GM21737 (cell line): ENCODE data around the gene PPP2R5C.
"Not testable (repeated sequence)": the region's sequence is repeated elsewhere in the genome, so short reads cannot be mapped to it uniquely, and the experiment has no call there.

Source experiments
- ATAC-seq: cut with Tn5 transposase; IDR thresholded peaks from one replicate; pipeline ENCODE4 v1.9.1; 2021; ENCODE audit warnings: mild to moderate bottlenecking, moderate library complexity; ENCODE audit not compliant: unreplicated experiment

The PPP2R5C gene

DNA sequence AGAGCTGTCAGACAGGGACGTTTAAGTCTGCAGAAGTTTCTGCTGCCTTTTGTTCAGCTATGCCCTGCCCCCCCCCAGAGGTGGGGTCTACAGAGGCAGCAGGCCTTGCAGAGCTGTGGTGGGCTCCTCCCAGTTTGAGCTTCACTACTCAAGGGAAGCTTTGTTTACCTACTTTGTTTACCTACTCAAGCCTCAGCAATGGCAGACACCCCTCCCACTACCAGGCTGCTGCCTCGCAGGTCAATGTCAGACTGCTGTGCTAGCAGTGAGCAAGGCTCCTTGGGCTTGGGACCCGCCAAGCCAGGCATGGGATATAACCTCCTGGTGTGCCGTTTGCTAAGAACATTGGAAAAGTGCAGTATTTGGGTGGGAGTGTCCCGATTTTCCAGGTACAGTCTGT is 11.8 kb upstream of the PPP2R5C start:
- ATAC-seq: not testable (repeated sequence)

DNA sequence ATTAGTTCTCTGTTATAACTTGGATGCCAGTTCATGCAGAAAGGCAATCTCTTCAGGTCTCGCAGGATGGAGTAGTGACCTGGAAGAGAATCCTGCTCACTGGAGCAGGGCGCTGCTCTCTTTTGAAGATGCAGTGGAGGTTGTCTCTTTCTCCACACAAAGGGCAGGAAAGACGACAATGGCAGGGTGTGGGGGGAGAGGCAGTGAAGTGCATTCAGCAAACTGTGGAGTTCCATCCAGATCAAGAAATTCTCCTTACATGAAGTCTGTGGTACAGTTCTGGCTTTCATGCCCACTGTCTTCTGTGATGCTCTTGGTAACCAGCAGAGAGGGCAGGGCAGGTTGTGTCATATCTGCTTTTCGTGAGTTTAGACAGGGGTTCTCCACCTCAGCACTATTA is 6.6 kb upstream of the PPP2R5C start:
- no peak for ATAC-seq

DNA sequence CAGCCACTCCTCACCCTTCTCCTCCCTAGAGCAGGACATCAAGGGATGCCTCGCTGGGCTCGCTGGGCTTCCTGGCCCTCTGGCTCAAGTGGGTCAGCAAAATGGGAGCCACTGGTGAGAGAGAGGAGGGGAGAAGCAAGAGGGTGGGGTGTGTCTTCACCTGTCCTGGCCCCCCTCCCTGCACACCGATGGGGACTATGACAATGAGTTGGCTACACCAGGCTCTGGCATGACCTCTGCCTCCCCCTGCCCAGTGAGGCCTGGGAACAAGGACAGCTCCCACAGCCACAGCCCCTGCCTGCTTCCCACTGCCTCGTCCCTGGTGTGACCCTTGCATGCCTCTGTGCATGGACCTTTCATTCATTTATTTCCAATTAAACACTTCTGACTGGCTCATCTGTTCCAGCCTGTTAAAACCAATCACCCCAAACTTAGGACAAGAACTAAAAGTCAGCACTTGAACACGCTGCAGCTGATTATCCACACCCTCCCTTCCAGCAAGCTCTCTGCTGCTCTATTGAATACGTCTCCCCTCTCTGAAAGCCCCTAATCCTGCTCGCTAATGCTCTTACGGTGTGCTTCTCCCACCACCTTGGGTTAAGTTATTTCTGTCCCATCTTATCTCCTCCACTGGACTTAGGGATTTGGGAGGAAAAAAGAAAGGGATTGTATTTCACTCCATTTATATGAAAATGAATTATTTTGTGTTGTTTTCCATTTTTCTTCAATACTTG is 5.8 kb upstream of the PPP2R5C start:
- no peak for ATAC-seq

DNA sequence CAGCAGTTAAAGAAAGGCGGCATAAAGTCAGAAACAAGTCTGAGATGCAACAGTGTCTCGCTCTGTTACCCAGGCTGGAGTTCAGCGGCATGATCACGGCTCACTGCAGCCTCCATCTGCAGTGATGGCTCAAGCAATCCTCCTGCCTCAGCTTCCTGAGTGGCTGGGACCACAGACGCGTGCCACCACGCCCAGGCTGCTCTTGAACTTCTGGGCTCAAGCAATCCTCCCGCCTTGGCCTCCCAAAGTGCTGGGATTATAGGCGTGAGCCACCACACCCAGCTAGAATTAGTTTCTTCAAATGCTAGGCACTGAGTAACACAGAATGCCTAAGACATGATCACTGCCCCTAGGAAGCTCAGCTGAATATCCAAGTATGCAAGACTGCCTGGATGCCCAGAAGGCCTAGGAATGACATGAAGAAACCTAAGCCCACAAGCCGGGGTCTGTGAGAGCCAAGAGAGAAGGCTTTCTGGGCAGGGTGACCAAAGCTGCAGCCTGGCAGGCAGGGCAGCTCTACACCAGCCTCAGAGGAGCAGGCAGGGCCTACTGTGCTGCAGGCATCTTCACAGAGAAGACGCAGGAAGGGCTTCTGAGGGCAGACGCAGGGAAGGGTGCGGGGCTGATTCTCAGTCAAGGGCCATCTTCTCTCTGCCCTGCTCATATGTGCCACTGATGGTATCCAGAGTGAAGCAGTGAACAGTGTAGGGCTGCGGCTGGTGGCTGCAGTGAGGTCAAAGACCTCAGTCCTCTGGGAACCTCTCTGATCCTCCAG is 4.3 kb upstream of the PPP2R5C start:
- ATAC-seq: no peak

DNA sequence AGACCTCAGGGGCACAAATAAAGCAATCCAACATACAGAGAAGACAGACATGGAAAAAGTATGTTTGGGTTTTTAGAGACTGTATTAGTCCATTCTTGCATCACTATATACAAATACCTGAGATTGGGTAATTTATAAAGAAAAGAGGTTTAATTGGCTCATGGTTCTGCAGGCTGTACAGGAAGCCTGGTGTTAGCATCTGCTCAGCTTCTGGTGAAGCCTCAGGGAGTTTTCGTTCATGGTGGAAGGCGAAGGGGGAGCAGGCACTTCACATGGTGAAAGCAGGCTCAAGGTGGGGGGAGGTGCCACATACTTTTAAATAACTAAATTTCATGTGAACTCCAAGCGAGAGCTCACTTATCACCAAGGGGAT is 3.7 kb upstream of the PPP2R5C start:
- no peak for ATAC-seq

DNA sequence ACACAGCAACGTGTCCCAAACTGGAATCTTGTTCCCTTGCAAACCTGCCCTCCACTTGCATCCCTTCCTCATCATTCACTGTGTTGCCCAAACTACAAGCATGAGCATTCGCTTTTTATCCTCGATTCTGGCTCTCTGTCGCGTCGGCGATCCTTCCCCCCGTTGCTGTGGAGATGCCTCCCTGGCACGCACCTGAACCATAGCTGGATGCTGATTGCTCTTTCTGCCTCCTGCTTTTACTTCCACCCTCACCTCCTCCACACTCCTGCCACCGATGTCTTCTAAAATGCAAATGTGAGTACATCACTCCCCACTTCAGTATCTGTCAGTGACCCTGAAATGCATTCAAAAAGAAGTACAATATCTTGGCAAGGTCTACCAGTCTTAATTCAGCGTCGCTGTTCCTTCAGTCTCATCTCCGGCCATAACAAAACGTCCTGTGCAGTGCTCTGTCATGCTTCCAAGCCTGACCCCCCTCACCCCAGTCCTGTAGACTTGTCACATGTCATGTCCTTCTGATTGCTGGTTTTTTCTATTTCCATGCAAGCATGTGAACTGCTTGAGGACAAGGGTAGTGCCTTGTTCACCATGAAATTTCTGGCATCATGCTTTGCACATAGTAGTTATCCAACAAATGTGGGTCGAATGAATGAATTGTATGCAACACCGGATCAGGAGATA is 2.5 kb upstream of the PPP2R5C start:
- no peak for ATAC-seq

DNA sequence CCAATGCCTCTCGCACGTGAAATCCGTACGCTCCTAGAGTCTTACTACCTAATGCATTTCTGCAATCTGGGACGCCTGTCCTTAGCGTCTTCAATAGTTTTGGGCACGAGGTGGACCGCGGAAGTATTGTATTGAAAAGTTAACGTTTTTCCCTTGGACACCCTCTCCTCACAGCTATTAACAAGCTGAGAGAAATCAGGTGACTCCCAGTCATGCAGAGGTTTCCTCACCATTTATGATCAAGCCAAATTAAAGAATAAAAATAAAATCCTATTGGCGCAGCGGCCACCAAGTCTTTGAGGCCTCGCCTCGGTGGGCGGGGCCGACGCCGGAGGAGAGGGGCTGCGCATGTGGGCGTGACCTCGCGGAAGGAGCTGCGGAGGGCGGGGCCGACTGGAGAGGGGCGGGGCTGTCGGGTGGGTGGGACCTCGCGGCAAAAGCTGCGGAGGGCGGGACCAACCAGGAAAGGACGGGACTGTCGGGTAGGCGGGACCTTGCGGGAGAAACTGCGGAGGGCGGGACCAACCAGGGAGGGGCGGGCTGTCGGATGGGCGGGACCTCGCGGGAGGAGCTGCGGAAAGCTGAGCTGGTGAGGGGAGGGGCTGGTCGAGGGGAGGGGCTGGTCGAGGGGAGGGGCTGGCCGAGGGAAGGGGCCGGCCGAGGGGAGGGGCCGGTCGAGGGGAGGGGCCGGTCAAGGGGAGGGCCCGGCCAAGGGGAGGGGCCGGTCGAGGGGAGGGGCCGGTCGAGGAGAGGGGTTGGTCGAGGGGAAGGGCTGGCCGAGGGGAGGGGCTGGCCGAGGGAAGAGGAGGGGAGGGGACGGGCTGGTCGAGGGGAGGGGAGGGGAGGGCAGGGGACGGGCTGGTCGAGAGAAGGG is 1.1 kb upstream of the PPP2R5C start:
- peak; percentile 57 for ATAC-seq

DNA sequence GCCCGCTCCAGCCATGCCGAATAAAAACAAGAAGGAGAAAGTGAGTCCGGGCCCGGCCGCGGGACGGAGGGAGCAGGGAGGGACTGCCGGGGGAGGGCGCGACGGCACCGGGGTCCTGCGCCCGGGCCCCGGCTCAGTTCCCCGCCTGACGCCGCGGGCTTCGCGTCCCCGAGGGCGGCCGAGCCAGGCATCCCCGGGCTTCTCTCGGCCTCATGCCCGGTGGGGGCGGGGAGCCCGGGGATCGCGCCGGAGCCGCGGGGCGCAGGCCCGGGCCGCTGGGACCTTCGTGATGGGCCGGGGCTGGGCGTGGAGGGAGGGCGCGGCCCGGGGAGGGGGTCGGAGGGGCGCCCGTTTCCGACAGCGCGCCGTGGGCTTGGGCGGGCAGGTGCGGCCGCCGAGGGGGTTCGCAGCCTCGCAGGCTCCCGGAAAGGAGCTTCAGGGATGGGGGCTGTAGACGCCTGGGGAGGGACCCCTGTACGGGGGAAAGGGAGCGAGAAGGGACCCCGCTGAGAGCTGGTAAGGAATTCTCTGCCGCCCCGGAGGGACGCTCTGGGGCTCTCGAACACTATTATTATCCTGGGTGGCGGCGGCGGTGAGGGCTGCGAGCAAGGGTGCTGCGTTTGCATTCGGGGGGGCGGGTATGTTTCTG is 496 bp downstream of the PPP2R5C start:
- ATAC-seq: no peak

DNA sequence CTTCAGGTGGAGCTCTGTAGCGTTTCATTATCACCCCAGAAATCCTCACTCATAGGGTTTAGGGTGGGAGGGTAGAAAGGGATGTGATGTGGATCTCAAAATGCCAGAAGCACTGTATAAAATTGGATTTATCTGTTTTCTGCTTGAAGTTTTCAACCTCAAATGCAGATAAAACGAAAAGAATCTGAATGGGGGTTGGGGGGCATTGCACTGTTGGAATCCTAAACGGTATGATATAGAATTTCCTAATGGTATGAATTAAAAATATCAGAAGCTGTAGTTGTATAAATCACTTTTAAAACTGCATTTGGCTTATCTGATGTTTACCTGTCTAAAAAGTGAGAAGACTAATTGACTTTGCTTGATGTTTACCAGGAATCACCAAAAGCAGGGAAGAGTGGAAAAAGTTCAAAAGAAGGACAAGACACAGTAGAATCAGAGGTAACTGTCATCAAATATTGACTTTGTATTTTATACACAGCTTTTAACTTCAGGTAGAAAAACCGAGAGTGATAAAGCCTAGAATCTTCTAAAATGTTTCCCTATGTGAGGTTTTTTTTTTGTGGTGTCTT is 1.1 kb downstream of the PPP2R5C start:
- no peak for ATAC-seq

DNA sequence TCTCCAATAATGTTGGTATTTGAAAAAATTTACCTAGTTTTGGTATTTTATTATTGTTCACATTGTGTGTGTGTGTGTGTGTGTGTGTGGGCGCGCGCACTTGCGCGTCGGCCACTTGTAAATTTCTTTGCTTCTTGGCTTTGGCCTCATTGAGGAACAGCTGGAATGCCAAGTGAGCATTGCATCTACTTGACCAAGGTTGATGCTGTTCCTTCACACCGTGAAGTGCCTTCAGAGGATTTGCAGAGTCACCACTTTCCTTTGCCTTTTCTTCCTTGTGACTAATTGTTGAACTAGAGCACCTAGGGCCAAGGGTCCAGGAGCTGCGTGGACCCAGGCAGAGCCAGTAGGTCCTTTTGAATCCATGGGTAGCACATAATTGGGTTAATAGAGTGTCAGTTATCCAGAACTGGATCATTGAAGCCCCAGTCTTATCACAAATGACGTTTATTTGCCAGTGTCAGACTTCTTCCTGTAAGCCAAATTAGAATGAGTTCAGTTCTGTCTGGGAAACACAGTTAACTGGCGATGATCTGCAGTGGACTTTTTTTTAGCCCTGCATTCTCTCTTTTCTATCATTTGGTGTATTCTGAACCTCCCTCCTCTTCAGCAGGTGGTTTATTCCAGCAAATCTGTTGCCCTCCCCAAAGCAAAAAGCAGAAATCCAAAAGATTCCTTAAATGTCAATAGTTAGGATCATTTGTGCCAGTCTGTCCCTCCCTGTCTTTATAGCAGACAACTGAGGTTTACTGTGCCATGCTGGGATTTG is 2.6 kb downstream of the PPP2R5C start:
- ATAC-seq: no peak

DNA sequence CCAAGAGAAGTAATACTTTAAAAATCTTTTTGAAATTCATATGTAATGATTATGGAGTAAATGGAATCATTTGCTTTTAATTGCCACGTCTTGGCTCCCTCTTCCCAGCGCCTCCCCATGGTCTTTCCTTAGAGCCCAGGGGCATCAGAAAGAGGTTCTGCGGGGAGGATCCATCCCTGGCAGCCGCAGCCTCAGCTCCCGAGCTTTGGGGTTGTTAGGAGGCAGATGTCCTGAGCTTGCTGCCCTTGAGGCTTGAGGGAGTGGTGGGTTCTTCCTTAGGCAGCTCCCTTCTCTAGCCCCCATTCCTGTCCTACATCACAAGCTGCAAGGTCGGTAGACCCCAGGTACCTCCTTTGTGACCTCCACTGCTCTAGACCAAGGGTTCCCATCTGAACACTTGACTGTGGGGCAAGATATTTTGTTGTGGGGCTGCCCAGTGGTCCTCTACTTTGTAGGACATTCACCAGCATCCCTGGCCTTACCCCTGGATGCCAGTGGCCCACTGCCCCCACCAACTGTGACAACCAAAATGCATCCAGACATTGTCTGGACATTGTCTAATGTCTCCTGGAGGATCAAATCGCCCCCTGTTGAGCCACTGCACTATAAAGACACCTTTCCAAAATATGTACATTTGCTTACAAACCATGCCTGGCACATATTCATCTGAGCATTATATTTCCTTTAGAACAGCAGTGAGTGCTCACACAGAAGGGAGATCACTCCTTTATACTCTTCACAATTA is 6.3 kb downstream of the PPP2R5C start:
- ATAC-seq: no peak

DNA sequence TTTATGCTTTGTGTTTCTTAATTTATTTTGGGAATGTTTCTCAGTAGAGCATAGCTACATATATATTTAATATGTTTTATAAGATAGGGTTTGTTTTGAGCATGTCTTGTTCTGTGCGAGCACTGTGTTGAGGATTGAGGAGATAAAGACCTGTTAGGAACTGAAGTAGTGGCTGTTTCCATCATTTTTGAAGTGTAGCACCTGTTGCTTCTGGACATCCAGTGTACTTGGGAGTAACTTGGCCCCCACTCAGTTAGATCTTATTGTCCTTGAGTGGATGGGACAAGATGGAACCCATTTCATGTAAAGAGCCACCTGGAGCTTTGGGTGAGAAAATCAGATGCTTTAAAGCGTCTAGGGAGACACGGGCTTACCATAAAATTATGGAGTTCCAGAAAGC is 8.7 kb downstream of the PPP2R5C start:
- no peak for ATAC-seq

DNA sequence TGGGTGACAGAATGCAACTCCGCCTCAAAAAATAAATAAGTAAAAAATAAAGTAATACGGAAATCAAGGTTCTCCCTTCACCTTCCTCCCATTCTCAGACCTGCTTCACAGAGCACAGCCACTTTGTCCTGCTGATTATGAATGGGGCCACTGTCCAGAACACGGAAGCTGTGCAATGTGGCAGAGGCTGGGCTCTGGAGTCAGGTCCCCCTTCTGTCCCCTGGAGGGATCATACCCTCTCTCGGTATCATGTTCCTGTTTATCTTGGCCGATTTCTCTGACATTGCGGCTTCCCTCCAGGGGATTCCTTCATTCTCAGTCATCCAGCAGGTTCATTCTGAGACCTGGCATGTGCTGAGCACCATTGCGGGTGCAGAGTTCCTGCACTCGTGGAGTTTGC is 11.3 kb downstream of the PPP2R5C start:
- ATAC-seq: no peak

DNA sequence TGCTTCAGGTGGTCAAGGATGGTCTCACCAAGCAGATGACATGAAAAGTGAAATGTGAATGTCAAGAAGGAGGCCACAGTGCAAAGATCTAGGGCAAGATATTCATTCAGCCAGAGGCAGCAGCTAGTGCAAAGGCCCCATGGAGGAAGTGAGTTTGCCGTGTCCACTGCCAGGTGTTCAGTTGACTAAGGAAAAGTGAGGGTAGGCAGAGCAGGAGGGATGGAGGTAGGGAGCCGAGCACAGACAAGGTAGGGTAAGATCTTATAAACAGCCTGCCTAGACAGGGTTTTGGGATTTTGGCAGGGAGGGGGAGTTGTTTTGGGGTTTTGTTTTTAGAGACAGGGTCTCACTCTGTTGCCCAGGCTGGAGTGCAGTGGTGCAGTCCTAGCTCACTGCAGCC is 11.9 kb downstream of the PPP2R5C start:
- no peak for ATAC-seq

DNA sequence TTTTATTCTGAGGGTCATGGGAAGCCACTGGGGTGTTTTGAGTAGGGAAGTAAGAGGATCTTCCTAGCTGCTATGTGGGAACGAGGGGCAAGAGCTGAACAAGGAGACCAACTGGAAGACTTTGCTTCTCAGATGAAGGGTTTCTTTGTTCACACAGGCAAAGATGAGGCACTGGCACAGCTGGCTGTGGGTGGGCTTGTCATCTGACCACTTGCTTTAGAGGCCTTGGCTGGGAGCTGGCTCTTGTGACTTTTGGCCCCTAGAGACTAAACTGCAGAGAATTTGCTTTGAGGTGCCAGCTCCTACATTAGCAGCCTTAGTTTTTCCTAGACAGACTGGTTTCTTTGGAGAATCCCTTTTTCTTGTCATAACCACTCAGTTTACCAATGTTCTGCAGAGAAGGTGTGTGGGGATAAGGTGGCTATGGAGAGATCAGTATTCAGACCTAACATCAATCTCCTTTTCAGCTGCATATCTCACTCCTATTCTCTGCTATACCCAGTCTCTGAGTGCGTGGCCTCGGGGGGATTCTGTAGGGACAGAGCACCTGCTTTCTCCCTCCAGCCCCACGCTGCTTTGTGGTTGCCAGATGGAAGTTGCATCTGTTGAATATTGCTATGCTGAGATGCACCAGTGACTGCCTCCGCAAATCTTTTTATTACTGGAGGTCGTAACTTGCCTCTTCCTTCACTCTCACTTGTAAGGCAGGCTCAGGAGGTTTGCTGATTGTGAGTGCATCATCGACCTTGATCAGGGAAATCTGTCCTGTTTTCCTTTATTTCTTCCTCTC is 12.7 kb downstream of the PPP2R5C start:
- ATAC-seq: no peak

DNA sequence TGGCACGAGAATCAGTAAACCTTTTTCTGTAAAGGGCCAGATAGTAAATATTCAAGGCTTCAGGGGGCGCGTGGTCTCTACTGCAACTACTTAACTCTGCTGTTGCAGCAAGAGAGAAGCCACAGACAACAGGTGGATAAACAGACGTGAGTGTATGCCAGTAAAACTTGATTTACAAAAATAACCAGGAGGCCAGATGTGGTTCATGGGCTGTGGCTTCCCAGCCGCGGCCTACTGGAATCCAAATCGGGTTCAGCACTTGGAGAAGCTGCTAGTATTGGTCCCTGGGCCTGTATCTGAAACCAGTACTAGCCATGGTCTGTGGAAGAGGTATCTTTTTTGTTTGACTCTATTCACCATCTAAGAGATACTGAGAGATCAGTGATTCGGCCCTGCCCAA is 13.3 kb downstream of the PPP2R5C start:
- ATAC-seq: no peak

DNA sequence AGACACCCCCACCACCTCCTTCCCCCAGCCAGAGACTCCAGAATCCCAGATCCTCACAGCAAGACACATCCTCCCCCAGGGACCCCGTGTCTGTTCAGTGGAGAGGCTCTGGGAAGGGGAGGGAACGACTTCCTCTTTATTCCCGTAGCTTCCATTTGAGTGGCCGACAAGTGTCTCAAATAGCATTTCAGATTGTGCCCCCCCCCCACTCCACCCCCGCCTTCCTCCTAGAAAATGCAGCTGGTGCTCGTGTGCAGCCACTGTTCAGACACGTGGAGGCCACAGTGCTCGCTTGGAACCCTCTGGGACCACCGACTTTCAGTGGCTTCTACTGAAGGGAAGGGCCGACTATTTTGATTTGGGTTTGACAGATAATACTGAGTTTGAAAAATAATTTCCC is 14.3 kb downstream of the PPP2R5C start:
- no peak for ATAC-seq

DNA sequence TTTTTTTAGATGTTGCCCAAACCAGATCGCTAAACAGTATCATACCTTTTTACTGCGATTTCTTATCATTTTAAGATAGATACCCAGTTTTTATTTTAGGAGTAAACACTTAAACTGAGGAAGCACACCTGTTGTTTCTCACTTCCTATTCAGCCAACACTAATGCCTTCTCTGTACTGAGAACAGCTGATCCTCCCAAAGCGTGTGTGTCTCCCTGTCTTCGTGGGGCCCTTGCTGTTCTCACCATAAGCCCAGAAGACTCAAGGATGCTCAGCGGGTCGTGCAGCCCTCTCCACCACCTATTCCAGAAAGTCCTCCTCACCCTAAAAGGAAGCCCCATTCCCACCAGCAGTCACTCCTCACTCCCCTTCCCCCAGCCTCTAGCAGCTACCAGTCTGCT is 14.8 kb downstream of the PPP2R5C start:
- no peak for ATAC-seq
